ENCODE data around the gene ZNF418. TPM values are rescaled to one million over a fixed set of nuclear protein-coding genes. Genes with fewer than 3 reads are reported as not detected.

ZNF418 gene
- total RNA-seq, 2 donors from 2014 or later = 1.0 to 6.7 TPM

Other genes starting within 250 kb of the ZNF418 start
- gene ZNF154, start 226.2 kb downstream of the ZNF418 start, total RNA-seq = 1 to 10 TPM in 1 of 2 donors, under 1 TPM in 1; 0.35 to 5.6 TPM
- 10 to 100 TPM in 1 of 2 donors, 1 to 10 TPM in 1; 5.9 to 11.5 TPM for gene ZNF671, start 207.8 kb downstream of the ZNF418 start, total RNA-seq
- gene ZNF776, start 188.6 kb downstream of the ZNF418 start, total RNA-seq = 10 to 100 TPM in 1 of 2 donors, 1 to 10 TPM in 1; 7.9 to 11.8 TPM
- gene ZNF586, start 165.7 kb downstream of the ZNF418 start, total RNA-seq = 10 to 100 TPM; 16.0 to 21.0 TPM
- 1 to 10 TPM; 6.0 to 7.5 TPM for gene ZNF552, start 120.5 kb downstream of the ZNF418 start, total RNA-seq
- 10 to 100 TPM; 16.8 to 20.6 TPM for gene ZNF587B, start 105.1 kb downstream of the ZNF418 start, total RNA-seq
- gene ZNF587, start 85.5 kb downstream of the ZNF418 start, total RNA-seq = 10 to 100 TPM; 33.7 to 37.3 TPM
- gene ZNF814, start 46.4 kb downstream of the ZNF418 start, total RNA-seq = 10 to 100 TPM; 16.2 to 21.5 TPM
- gene ZNF417, start 18.8 kb downstream of the ZNF418 start, total RNA-seq = 10 to 100 TPM; 15.4 to 26.3 TPM
- gene ZNF256, start 12.3 kb upstream of the ZNF418 start, total RNA-seq = 1 to 10 TPM; 4.3 to 7.8 TPM
- gene C19orf18, start 39.1 kb upstream of the ZNF418 start, total RNA-seq = under 1 TPM in 1 of 2 donors, not detected in 1; 0.29 TPM
- 1 to 10 TPM; 4.4 to 5.1 TPM for gene ZNF606, start 67.4 kb upstream of the ZNF418 start, total RNA-seq
- not detected for gene ZSCAN1, start 98.6 kb upstream of the ZNF418 start, total RNA-seq
- under 1 TPM in 1 of 2 donors, not detected in 1; 0.34 TPM for gene ZNF135, start 123.9 kb upstream of the ZNF418 start, total RNA-seq
- gene ZSCAN18, start 162.8 kb upstream of the ZNF418 start, total RNA-seq = 10 to 100 TPM; 15.9 to 20.1 TPM
- gene ZNF329, start 215.4 kb upstream of the ZNF418 start, total RNA-seq = 1 to 10 TPM; 3.8 to 7.0 TPM
- gene ZNF274, start 247.7 kb upstream of the ZNF418 start, total RNA-seq = 10 to 100 TPM; 18.5 to 29.1 TPM

Data from activated T-helper 17 cell treated with anti-CD3 and anti-CD28 coated beads, Interleukin-2, amount 50 U/mL, for 72 hours (primary cell).